ENCODE data around the gene TSC1.

The TSC1 gene

GRCh38 chr9:132888151-132888550, 56.3 kb downstream of the TSC1 start:
- Histone ChIP-seq H3K27ac (ENCODE audit: low read depth, low read length) (no peak overlapping the region), H3K27me3 (ENCODE audit: control insufficient read depth, insufficient read depth, low read length) (no peaks in the 10 kb centered on the region), H3K9ac (ENCODE audit: low read length) (no peak overlapping the region), H3K4me1 (ENCODE audit: control insufficient read depth, insufficient read depth, low read length) (no peaks in the 10 kb centered on the region), H3K36me3 (ENCODE audit: control insufficient read depth, insufficient read depth, low read length) (peaks cover 2% of the 10 kb centered on the region), H3K4me3 (ENCODE audit: low read length) (no peak overlapping the region)

GRCh38 chr9:132887181-132888120, 57.0 kb downstream of the TSC1 start:
- Histone ChIP-seq H3K36me3 (ENCODE audit: control insufficient read depth, insufficient read depth, low read length) (peaks cover 2% of the 10 kb centered on the region), H3K27ac (ENCODE audit: low read depth, low read length) (no peak overlapping the region), H3K27me3 (ENCODE audit: control insufficient read depth, insufficient read depth, low read length) (no peaks in the 10 kb centered on the region), H3K4me1 (ENCODE audit: control insufficient read depth, insufficient read depth, low read length) (no peaks in the 10 kb centered on the region), H3K9ac (ENCODE audit: low read length) (no peak overlapping the region), H3K4me3 (ENCODE audit: low read length) (no peak overlapping the region)

GRCh38 chr9:132886334-132886725, 58.1 kb downstream of the TSC1 start:
- peaks cover 2% of the 10 kb centered on the region for H3K36me3 ChIP-seq (ENCODE audit: control insufficient read depth, insufficient read depth, low read length)
- no peak overlapping the region for H3K27ac ChIP-seq (ENCODE audit: low read depth, low read length)
- H3K4me3 ChIP-seq (ENCODE audit: low read length), result no peak overlapping the region
- no peaks in the 10 kb centered on the region for H3K4me1 ChIP-seq (ENCODE audit: control insufficient read depth, insufficient read depth, low read length)
- no peak overlapping the region for H3K9ac ChIP-seq (ENCODE audit: low read length)
- H3K27me3 ChIP-seq (ENCODE audit: control insufficient read depth, insufficient read depth, low read length), result no peaks in the 10 kb centered on the region

- Histone ChIP-seq H3K27ac (ENCODE audit: low read depth, low read length) (no peak overlapping the region), H3K9ac (ENCODE audit: low read length) (no peak overlapping the region), H3K36me3 (ENCODE audit: control insufficient read depth, insufficient read depth, low read length) (peaks cover 2% of the 10 kb centered on the region), H3K27me3 (ENCODE audit: control insufficient read depth, insufficient read depth, low read length) (no peaks in the 10 kb centered on the region), H3K4me1 (ENCODE audit: control insufficient read depth, insufficient read depth, low read length) (no peaks in the 10 kb centered on the region), H3K4me3 (ENCODE audit: low read length) (no peak overlapping the region)
Observed at GRCh38 chr9:132885720-132886333, 58.6 kb downstream of the TSC1 start.

GRCh38 chr9:132883349-132884294, 60.8 kb downstream of the TSC1 start:
- Histone ChIP-seq H3K4me1 (ENCODE audit: control insufficient read depth, insufficient read depth, low read length) (no peaks in the 10 kb centered on the region), H3K9ac (ENCODE audit: low read length) (no peak overlapping the region), H3K27me3 (ENCODE audit: control insufficient read depth, insufficient read depth, low read length) (no peaks in the 10 kb centered on the region), H3K36me3 (ENCODE audit: control insufficient read depth, insufficient read depth, low read length) (peaks cover 2% of the 10 kb centered on the region), H3K27ac (ENCODE audit: low read depth, low read length) (no peak overlapping the region), H3K4me3 (ENCODE audit: low read length) (no peak overlapping the region)

GRCh38 chr9:132882616-132883015, 61.8 kb downstream of the TSC1 start:
- Histone ChIP-seq H3K27ac (ENCODE audit: low read depth, low read length) (no peak overlapping the region), H3K4me1 (ENCODE audit: control insufficient read depth, insufficient read depth, low read length) (no peaks in the 10 kb centered on the region), H3K27me3 (ENCODE audit: control insufficient read depth, insufficient read depth, low read length) (no peaks in the 10 kb centered on the region), H3K4me3 (ENCODE audit: low read length) (no peak overlapping the region), H3K9ac (ENCODE audit: low read length) (no peak overlapping the region), H3K36me3 (ENCODE audit: control insufficient read depth, insufficient read depth, low read length) (no peaks in the 10 kb centered on the region)

- no peak overlapping the region for H3K9ac ChIP-seq (ENCODE audit: low read length)
- no peaks in the 10 kb centered on the region for H3K4me1 ChIP-seq (ENCODE audit: control insufficient read depth, insufficient read depth, low read length)
- no peak overlapping the region for H3K27ac ChIP-seq (ENCODE audit: low read depth, low read length)
- no peak overlapping the region for H3K4me3 ChIP-seq (ENCODE audit: low read length)
- no peaks in the 10 kb centered on the region for H3K27me3 ChIP-seq (ENCODE audit: control insufficient read depth, insufficient read depth, low read length)
- no peaks in the 10 kb centered on the region for H3K36me3 ChIP-seq (ENCODE audit: control insufficient read depth, insufficient read depth, low read length)
Observed at GRCh38 chr9:132881826-132882225, 62.6 kb downstream of the TSC1 start.

- no peaks in the 10 kb centered on the region for H3K36me3 ChIP-seq (ENCODE audit: control insufficient read depth, insufficient read depth, low read length)
- H3K27me3 ChIP-seq (ENCODE audit: control insufficient read depth, insufficient read depth, low read length), result no peaks in the 10 kb centered on the region
- H3K27ac ChIP-seq (ENCODE audit: low read depth, low read length), result no peak overlapping the region
Observed at GRCh38 chr9:132880324-132880661, 64.1 kb downstream of the TSC1 start.

GRCh38 chr9:132879457-132880323, 64.7 kb downstream of the TSC1 start:
- peak overlapping the region; percentile 91 for H3K27ac ChIP-seq (ENCODE audit: low read depth, low read length)

More at GRCh38 chr9:132880324-132880661, 64.1 kb downstream of the TSC1 start:
- Histone ChIP-seq H3K4me1 (ENCODE audit: control insufficient read depth, insufficient read depth, low read length) (no peaks in the 10 kb centered on the region), H3K9ac (ENCODE audit: low read length) (no peak overlapping the region), H3K4me3 (ENCODE audit: low read length) (no peak overlapping the region)

GRCh38 chr9:132878695-132879456, 65.5 kb downstream of the TSC1 start, which contains the start of gene SPACA9:
SPACA9 (plus strand) TSS chr9:132878898; CDS start chr9:132883948, 5,050 bp downstream.
- H3K4me3 ChIP-seq (ENCODE audit: low read length), result peak within 1 kb of the TSS; percentile 86
- peak within 1 kb of the TSS; percentile 91 for H3K27ac ChIP-seq (ENCODE audit: low read depth, low read length)
- H3K9ac ChIP-seq (ENCODE audit: low read length), result peak within 1 kb of the TSS; percentile 90
- H3K36me3 ChIP-seq (ENCODE audit: control insufficient read depth, insufficient read depth, low read length), result no peaks in the 10 kb centered on the region
- no peaks in the 10 kb centered on the region for H3K4me1 ChIP-seq (ENCODE audit: control insufficient read depth, insufficient read depth, low read length)
- H3K27me3 ChIP-seq (ENCODE audit: control insufficient read depth, insufficient read depth, low read length), result no peaks in the 10 kb centered on the region

More at GRCh38 chr9:132879457-132880323, 64.7 kb downstream of the TSC1 start:
- no peak overlapping the region for H3K9ac ChIP-seq (ENCODE audit: low read length)
- H3K36me3 ChIP-seq (ENCODE audit: control insufficient read depth, insufficient read depth, low read length), result no peaks in the 10 kb centered on the region
- no peak overlapping the region for H3K4me3 ChIP-seq (ENCODE audit: low read length)
- no peaks in the 10 kb centered on the region for H3K27me3 ChIP-seq (ENCODE audit: control insufficient read depth, insufficient read depth, low read length)
- no peaks in the 10 kb centered on the region for H3K4me1 ChIP-seq (ENCODE audit: control insufficient read depth, insufficient read depth, low read length)

Data from rectal smooth muscle tissue (tissue), 1 donor.